HG03280 (cell line): Measurements from ENCODE around the gene GYG2.
"Not testable (repeated sequence)": the region's sequence is repeated elsewhere in the genome, so short reads cannot be mapped to it uniquely, and the experiment has no call there.

Source experiments
- ATAC-seq: cut with Tn5 transposase; IDR thresholded peaks from one replicate; pipeline ENCODE4 v1.9.1; 2021; ENCODE audit warnings: mild to moderate bottlenecking, moderate library complexity; ENCODE audit not compliant: unreplicated experiment

The GYG2 gene

DNA sequence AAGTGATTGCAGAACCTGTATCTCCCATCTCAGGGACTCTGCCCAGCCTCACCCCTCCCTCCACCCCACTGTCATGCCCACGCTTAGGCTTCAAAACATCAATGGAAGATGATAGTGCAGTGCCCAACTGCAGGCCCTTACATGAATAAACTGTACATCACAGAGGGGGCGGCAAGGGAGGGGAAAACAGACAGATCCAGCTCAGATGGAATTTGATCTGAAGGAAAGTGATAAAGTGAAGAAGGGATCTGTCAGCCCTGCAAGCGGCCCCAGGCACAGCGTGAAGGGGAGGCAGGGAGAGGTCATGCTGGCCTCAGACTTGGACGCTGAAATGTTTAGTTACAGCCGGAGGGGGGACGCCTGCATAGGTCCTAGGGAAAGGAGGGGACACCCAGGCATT is 38.5 kb downstream of the GYG2 start:
- ATAC-seq: no peak

- no peak for ATAC-seq
Measured at GRCh38 chrX:2870650-2871049, 41.9 kb downstream of the GYG2 start.

DNA sequence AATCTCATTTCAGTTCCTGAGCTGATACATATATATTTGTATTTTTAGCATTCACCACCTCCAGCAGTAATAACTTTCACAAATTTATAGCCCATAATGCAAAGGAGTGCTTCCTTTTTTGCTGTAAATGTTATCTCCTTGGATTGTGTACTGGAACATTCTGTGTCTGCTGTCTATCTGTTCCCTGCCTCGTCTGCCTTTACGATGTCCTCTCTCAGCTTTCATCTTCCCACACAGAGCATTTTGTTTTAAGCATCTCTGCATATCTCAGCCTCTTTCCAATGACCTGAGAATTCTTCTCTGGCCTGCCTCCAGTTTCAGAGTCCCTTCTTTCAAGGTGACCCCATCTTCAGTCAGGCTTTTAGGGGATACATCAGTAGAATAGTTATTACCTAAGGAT is 43.1 kb downstream of the GYG2 start:
- ATAC-seq: no peak

GRCh38 chrX:2872671-2873277 is 44.0 kb downstream of the GYG2 start:
- no peak for ATAC-seq

DNA sequence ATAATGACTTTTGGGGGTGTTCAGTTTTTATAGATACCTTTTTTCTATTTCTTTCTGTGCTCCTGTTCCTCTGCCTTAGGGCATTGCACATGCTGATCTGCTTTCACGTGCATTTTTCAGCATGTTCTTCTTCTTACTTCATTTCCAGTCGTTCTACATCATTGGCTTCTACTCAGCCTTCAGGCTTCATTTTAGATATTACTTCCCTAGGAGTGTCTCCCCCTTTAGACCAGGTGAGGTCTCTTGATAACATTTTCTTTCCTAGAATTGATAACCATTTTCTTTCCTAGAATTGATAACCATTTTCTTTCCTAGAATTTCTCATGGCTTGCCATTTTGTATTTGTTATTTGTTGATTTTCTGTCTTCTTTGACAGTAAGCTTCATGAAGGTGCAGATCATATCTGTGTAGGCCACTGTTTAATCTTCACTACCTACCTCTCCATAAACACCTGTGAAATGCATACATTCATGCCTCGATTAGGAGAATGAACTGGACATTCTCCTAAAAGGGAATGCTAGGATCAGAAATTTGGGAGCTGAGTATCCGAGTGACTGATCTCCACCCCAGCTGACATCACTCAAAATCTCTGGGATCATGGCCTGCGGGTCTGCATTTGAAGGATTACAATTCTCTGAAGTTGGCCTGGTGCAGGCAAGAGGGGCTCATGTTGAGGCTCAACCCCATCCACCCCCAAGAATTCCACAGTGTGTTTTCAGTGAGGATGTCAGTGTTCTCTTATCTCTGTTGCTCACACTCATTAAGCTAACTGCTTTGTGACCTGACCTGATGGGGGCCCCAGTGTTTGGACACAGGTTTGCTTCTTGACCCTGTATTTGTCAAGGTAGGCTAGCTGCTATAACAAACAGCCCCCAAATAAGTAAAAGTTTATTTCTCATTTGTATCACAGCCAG is 45.7 kb downstream of the GYG2 start:
- ATAC-seq: no peak

- no peak for ATAC-seq
Measured at GRCh38 chrX:2875136-2875481, 46.4 kb downstream of the GYG2 start.

DNA sequence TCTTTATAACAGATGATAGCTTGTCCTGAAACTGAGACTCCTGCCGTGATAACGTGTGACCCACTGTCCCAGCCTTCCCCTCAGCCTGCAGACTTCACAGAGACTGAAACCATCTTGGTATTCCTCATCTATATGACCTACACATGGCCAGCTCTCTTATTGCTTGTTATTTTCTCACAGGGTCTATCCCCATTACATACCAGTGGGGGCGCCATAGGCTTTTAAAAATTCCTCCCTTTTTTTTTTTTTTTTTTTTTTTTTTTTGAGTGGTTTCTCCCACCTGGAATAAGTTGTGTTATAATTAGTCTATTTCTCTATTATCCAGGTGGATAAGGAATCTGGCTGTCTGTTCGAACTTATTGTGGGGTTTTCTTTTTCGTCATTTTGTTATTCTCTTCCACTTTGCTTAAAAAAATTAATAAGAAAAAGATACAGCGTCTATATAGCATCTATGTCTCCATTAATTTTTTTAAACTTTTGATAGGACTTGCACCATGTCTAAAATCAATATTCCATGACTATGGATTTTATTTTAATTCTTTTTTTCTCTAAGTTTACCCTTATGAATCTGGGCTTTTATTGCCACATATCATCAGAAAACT is 47.2 kb downstream of the GYG2 start:
- ATAC-seq: no peak

- ATAC-seq: no peak
Measured at GRCh38 chrX:2878563-2878962, 49.8 kb downstream of the GYG2 start.

DNA sequence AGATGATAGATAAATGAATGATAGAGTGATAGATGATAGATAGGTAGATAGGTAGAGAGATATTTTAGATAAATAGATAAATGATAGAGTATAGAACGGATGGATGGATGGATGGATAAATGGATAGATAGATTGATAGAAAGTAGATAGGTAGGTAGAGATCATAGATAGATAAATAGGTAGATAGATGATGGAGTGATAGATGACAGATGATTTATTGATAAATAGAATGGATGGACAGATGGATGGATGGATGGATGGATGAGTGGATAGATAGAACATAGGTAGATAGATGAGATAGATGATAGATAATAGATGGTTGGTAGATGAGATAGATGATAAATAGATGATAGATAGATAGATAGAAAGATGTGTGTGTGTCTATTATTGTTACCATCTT is 50.9 kb downstream of the GYG2 start:
- no peak for ATAC-seq

- no peak for ATAC-seq
Measured at GRCh38 chrX:2883770-2884169, 55.0 kb downstream of the GYG2 start.

DNA sequence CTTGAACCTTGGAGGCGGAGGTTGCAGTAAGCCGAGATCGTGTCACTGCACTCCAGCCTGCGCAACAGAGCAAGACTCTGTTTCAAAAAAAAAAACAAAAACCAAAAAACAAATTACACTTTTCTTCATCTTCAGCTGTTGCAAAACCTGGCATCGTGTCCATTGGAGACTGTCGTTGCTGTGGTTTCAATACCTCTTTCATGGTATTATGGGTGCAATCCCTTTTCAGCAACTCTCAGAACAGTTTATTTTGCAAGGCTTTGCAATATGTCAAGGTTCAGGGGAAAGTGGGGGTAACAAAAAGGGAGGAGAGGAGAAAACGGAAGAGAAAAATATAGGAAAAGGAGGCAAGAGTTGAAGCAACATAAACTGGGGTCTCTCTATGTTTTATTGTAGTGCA is 59.6 kb downstream of the GYG2 start:
- ATAC-seq: no peak

GRCh38 chrX:2889045-2889605 is 60.4 kb downstream of the GYG2 start:
- ATAC-seq: no peak

DNA sequence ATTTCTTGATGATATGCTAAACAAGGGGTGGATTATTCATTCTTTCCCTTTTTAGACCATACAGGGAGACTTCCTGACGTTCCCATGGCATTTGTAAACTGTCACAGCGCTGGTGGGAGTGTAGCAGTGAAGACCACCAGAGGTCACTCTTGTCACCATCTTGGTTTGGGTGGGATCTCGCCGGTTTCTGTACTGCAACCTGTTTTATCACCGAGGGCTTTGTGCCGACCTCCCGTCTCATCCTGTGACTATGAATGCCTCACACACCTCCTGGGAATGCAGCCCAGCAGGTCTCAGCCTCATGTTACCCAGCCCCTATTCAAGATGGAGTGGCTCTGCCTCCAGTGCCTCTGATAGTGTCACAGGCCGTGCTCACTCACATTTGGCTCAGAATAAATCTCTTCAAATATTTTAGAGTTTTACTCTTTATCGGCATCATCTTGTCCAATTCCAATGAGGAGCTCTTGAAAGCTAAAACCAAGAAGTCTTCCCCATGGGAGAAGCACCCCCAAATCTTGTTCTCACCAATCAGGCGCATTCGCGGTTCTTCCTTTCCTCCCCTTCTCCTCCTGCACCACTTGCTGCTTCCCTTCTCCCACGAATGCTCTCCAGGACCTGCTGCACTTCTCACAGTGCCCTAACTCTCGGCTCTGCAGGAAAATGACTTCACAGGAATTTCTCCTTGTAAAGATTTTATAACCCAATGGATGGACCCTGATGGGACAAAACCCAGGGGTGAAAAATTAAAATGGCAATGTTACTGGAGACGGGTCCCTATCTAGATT is 61.2 kb downstream of the GYG2 start:
- not testable (repeated sequence) for ATAC-seq

DNA sequence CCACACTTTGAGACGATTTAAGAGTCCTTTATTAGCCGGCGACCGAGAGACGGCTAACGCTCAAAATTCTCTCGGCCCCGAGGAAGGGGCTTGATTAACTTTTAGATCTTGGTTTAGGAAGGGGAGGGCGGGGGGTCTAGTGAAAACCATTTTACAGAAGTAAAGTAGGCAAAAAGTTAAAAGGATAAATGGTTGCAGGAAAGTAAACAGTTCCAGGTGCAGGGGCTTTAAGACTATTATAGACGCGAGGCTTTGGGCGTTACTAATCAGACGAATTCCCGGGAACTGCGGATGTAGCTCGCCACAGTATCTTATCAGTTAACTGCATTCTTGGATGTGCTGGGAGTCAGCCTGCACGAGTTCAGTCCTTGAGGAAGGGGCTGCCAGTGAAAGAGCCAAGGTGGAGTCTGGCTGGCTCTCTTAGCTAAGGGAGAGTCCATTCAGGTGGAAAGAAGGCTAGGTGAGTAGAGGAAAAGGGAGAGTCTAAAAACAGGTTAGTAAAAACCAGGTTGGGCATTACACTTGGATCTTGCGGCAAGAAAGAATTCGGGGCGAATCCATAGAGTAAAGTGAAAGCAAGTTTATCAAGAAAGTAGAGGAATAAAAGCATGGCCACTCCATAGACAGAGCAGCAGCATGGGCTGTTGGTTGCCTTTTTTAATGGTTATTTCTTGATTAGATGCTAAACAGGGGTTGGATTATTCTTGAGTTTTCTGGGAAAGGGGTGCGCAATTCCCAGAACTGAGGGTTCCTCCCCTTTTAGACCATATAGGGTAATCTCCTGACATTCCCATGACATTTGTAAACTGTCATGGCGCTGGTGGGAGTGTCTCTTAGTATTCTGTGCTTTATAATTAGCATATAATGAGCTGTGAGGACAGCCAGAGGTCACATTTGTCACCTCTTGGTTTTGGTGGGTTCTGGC is 62.1 kb downstream of the GYG2 start:
- not testable (repeated sequence) for ATAC-seq

- no peak for ATAC-seq
Measured at GRCh38 chrX:2892816-2893215, 64.1 kb downstream of the GYG2 start.

DNA sequence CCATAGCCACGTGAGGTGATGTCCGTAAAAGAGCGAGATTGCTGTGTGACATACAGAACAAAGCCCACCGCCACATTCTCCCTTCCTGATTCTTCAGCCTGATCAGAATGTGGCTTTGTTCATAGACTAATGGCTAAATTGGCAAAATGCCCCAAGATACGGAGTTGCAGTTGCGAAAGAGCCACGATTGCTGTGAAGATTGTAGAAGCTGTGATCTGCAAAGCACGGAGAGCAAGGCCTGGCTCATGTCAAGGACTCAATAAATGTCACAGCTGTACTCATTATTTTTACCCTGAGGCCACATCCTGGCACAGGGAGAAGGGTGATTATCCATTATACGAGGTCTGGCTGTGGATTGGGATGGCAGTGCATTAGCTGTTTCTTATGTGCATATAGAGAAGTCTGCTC is 66.2 kb downstream of the GYG2 start:
- ATAC-seq: no peak

DNA sequence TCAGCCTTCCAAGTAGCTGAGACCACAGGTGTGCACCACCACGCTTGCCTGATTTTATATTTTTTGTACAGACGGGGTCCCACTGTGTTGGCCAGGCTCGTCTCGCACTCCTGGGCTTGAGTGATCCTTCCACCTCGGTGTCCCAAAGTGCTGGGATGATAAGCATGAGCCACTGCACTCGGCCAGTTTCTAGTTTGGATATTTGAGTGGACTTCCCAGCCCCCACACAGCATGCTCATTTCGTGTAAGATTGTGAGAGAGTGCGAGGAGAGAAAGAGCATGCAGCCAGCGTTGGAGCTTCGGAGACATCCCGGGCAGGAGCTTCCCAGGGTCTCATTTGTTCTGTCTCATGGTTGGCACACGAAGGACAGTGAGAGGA is 68.6 kb downstream of the GYG2 start:
- no peak for ATAC-seq

DNA sequence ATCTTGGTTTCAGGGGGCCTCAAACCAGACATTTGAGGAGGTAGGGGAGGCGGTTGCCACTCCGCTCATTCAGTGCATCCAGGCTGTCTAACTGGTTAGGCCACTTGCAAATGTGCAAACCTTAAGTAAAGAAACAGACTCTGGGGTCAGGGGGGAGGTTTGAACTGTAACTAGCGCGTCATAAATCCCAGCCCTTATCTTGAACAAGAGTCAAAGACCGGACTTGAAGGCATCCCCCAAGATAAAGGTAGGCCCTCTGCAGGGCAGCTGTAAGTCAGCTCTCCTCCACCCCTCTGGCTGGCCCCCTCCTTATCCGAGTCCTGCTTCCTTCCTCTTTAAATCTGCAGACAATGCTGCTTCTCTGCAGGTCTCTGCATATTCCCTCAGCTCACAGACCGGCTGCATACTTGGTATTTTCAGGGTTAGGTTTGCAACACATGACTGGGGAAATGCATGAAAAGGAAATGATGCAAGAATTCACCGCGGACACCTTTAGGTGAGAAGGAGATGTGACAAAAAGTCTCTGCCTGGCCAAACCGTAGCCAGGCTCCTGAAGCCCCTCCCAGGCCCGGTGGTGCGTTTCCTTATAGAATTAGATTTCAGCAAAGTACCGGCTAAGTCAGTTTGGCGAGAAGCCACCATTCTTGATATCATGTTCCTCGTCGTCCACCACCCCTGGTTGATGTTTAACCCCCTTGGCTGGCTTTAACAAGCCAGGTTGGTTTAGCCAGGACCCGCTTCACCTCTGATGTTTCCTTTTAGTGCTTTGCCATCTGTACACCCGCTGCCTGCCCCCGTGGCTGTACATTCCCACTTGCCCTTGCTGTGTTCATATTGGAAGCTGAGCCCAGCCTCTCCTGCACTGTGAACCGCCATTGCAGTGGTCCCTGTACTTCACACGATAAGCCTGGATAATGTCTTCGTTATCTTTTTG is 69.2 kb downstream of the GYG2 start:
- not testable (repeated sequence) for ATAC-seq
